ENCODE results near the gene PATJ. TPM values are rescaled to one million over a fixed set of nuclear protein-coding genes. Genes with fewer than 3 reads are reported as not detected.

The PATJ gene
- polyA plus RNA-seq, 1 of the 3 experiments (the other 2 are of a cell fraction), result 3.0 TPM

- ChIA-PET POLR2A (no interaction called here), CTCF (no interaction called here)
- H2AFZ ChIP-seq (ENCODE audit: low read depth), result no peak overlapping the region
- H3K4me2 ChIP-seq, result no peak overlapping the region
- H3K9me2 ChIP-seq, result no peaks in the 10 kb centered on the region
- H4K20me1 ChIP-seq (ENCODE audit: insufficient read depth), result no peaks in the 10 kb centered on the region
- no peak overlapping the region for H3K27ac ChIP-seq (ENCODE audit: low read depth in 2 of 2, low read length in 1 of 2)
- H3K79me2 ChIP-seq (ENCODE audit: insufficient read depth), result no peaks in the 10 kb centered on the region
- H3K9me3 ChIP-seq, result no peaks in the 10 kb centered on the region
- H3K4me1 ChIP-seq (ENCODE audit: control insufficient read depth in 1 of 2, insufficient read depth in 2 of 2, low read depth in 1 of 2, low read length in 1 of 2), result peaks cover 4 to 12% of the 10 kb centered on the region in 2 experiments; a peak in 3 of 4 replicates
- TF ChIP-seq MAX (IDR thresholded peaks at IDR 0.05; ENCODE audit: low read depth), result no peak
- no peak for TF ChIP-seq YY1 (IDR thresholded peaks at IDR 0.05; ENCODE audit: low read depth)
- no peak for TF ChIP-seq RXRA (IDR thresholded peaks at IDR 0.05; ENCODE audit: borderline replicate concordance, low read depth)
- TF ChIP-seq FOSL2 (IDR thresholded peaks at IDR 0.05; ENCODE audit: borderline replicate concordance, low read depth), result no peak
- no peak for TF ChIP-seq RFX5 (IDR thresholded peaks at IDR 0.05; ENCODE audit: low read length)
- no peak for TF ChIP-seq RAD21 (IDR thresholded peaks at IDR 0.05; ENCODE audit: low read length)
- no peak for TF ChIP-seq TCF12 (IDR thresholded peaks at IDR 0.05)
- no peak for TF ChIP-seq TEAD4 (IDR thresholded peaks at IDR 0.05; ENCODE audit: borderline replicate concordance, insufficient read depth)
- no peak for TF ChIP-seq ELF1 (IDR thresholded peaks at IDR 0.05)
- TF ChIP-seq PBX3 (IDR thresholded peaks at IDR 0.05), result no peak
- TF ChIP-seq USF2 (IDR thresholded peaks at IDR 0.05; ENCODE audit: borderline replicate concordance, low read depth, low read length), result no peak
- no peak for TF ChIP-seq CHD2 (IDR thresholded peaks at IDR 0.05; ENCODE audit: low read length, partially characterized antibody)
- no peak for TF ChIP-seq MXI1 (IDR thresholded peaks at IDR 0.05; ENCODE audit: low read depth, low read length)
- no peak for TF ChIP-seq FOXJ3 (CRISPR knock-in tag; IDR thresholded peaks at IDR 0.05)
- no peaks in the 10 kb centered on the region for H3F3A ChIP-seq (replicated peaks; ENCODE audit: insufficient read depth)
- H3K27me3 ChIP-seq (ENCODE audit: insufficient read depth), result no peaks in the 10 kb centered on the region
- no peaks in the 10 kb centered on the region for H3K36me3 ChIP-seq (replicated peaks in 1 of 2; ENCODE audit: control insufficient read depth in 1 of 2, insufficient read depth in 2 of 2, low read length in 1 of 2)
- WGBS (ENCODE audit: low lambda C conversion rate), result 87% methylated on average over 2 of the region's 2 CpGs
- H3K9ac ChIP-seq, result no peak overlapping the region
- DNase-seq, result no peak
- H3K4me3 ChIP-seq (ENCODE audit: low read depth in 2 of 2, low read length in 1 of 2), result no peak overlapping the region
These were observed 214.5 kb downstream of the PATJ start for GRCh38 chr1:61956784-61957183.

GRCh38 chr1:61961009-61961408 lies 218.7 kb downstream of the PATJ start:
- CTCF ChIA-PET, result interaction anchor here (0.8 to 0.9 kb wide), 2 partner anchors 9 to 11 kb away, joined by 3 read pairs; no protein-coding TSS in a partner anchor
- no peaks in the 10 kb centered on the region for H3K79me2 ChIP-seq (ENCODE audit: insufficient read depth)
- POLR2A ChIA-PET, result no interaction called here
- H3K9ac ChIP-seq, result no peak overlapping the region
- TF ChIP-seq EP300 (IDR thresholded peaks at IDR 0.05; ENCODE audit: borderline replicate concordance in 1 of 2, low read depth in 1 of 2, low read length in 1 of 2) (no peak), SIN3A (IDR thresholded peaks at IDR 0.05; ENCODE audit: borderline replicate concordance, low read depth, low read length) (no peak)
- H2AFZ ChIP-seq (ENCODE audit: low read depth), result no peak overlapping the region
- H4K20me1 ChIP-seq (ENCODE audit: insufficient read depth), result no peaks in the 10 kb centered on the region
- 92% methylated on average over 3 of the region's 3 CpGs for WGBS (ENCODE audit: low lambda C conversion rate)
- no peaks in the 10 kb centered on the region for H3K27me3 ChIP-seq (ENCODE audit: insufficient read depth)
- H3F3A ChIP-seq (replicated peaks; ENCODE audit: insufficient read depth), result no peaks in the 10 kb centered on the region
- H3K4me3 ChIP-seq (ENCODE audit: low read depth in 2 of 2, low read length in 1 of 2), result no peak overlapping the region
- H3K9me3 ChIP-seq, result no peaks in the 10 kb centered on the region
- H3K4me1 ChIP-seq (ENCODE audit: control insufficient read depth in 1 of 2, insufficient read depth in 2 of 2, low read depth in 1 of 2, low read length in 1 of 2), result peaks cover 3 to 7% of the 10 kb centered on the region in 2 experiments; a peak in 3 of 4 replicates
- H3K27ac ChIP-seq (ENCODE audit: low read depth in 2 of 2, low read length in 1 of 2), result no peak overlapping the region
- DNase-seq, result no peak
- H3K36me3 ChIP-seq (replicated peaks in 1 of 2; ENCODE audit: control insufficient read depth in 1 of 2, insufficient read depth in 2 of 2, low read length in 1 of 2), result no peaks in the 10 kb centered on the region
- H3K9me2 ChIP-seq, result no peaks in the 10 kb centered on the region
- H3K4me2 ChIP-seq, result no peak overlapping the region

Data from SK-N-SH (cell line).